ENCODE data around the gene CHST6.

DNA sequence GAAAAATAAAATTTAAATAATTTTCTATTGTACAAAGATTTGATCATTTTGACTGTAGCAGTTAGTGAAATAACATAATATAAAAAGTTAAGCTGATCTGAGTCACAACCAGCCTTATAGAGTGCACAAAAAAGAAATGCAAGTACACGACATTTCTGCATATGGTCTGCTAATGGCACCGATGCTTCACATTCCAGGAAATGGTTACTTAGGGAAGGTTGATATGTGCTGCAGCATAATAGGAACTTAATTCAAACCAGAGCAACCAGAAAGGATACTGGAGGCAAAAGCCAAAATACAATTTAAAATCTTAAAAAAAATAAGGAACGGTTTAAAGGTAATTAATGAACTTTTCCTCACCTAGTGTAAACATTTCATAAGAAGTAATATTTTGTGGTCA lies 51.9 kb downstream of the CHST6 start:
- no peak for TF ChIP-seq CTCF (IDR thresholded peaks at IDR 0.05; ENCODE audit: low read depth, low read length)
- TF ChIP-seq EZH2phosphoT487 (IDR thresholded peaks at IDR 0.05; ENCODE audit: low read depth), result no peak

All from OCI-LY3 (cell line).